Activated naive CD4-positive, alpha-beta T cell treated with anti-CD3 and anti-CD28 coated beads for 36 hours (primary cell): Measurements from ENCODE around the gene SOX1. TPM values are rescaled to one million over a fixed set of nuclear protein-coding genes. Genes with fewer than 3 reads are reported as not detected.

Experiments used
- CTCF ChIA-PET: fragments of 350-600 bp; sonication (Branson Sonifier 250); formaldehyde crosslinking; loops from one replicate; lab custom pipeline; 2021; ENCODE audit warnings: antibody characterized with exemption; lab: Charles Lee
- DNase-seq: peaks from one replicate; pipeline ENCODE4 v3.0.0-alpha.2; 2020
- H3K27ac Mint-ChIP-seq: one replicate; pipeline ENCODE4 v1.8.0; 2021; ENCODE audit warnings: mild to moderate bottlenecking, mixed read lengths
- H3K27me3 Mint-ChIP-seq: one replicate; pipeline ENCODE4 v1.8.0; 2021; ENCODE audit warnings: low read depth, mixed read lengths
- H3K36me3 Mint-ChIP-seq: one replicate; pipeline ENCODE4 v1.8.0; 2021; ENCODE audit warnings: low read depth, mixed read lengths
- H3K4me1 Mint-ChIP-seq: one replicate; pipeline ENCODE4 v1.8.0; 2021; ENCODE audit warnings: low read depth, mixed read lengths
- H3K4me3 Mint-ChIP-seq: one replicate; pipeline ENCODE4 v1.8.0; 2021; ENCODE audit warnings: mild to moderate bottlenecking, moderate library complexity, mixed read lengths
- H3K9me3 Mint-ChIP-seq: one replicate; pipeline ENCODE4 v1.8.0; 2021; ENCODE audit warnings: mixed read lengths
- intact Hi-C: fragments of 100-400 bp; cut with micrococcal nuclease; formaldehyde crosslinking; loops from one replicate; pipeline ENCODE4 v1.15.1; 2023
- total RNA-seq, 2 experiments: library from RNA; stranded (reverse); gene quantifications; one replicate each; pipeline ENCODE4 v1.2.3, GENCODE V29; 2021

The SOX1 gene
- total RNA-seq, 2 experiments from 2014 or later, result not detected

DNA sequence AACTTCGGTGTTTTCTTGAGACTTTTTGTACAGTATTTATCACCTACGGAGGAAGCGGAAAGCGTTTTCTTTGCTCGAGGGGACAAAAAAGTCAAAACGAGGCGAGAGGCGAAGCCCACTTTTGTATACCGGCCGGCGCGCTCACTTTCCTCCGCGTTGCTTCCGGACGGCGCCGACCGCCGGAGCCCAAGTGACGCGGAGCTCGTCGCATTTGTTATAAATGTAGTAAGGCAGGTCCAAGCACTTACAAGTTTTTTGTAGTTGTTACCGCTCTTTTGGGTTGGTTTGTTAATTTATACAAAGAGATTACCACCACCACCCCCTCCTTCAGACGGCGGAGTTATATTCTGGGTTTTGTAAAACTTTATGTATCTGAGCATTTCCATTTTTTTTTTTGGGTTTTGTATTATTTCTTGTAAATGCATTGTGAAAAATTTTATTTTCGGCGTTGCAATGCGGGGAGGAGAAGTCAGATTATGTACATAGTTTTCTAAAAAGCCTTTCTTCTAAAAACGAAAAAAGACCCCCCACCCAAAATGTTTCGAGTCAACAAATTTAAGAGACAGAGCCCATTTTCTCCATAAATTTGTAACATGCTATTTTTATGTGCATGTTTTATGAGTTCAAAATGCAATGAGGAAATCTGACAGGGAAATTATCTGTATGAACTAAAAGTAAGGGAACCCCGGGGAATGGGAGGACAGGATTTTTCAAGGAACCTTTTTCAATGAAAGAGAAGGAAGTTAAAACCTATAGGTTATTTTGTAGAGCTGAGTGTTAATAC is 2.3 kb downstream of the SOX1 start:
- intact Hi-C loops, result no loop called here
- H3K36me3 Mint-ChIP-seq, result peaks cover 11% of the 10 kb centered on the region
- CTCF ChIA-PET, result no interaction called here
- peaks cover 16% of the 10 kb centered on the region for H3K4me1 Mint-ChIP-seq
- DNase-seq, result no peak
- peak overlapping the region; percentile 66 for H3K27ac Mint-ChIP-seq
- no peak overlapping the region for H3K4me3 Mint-ChIP-seq
- H3K27me3 Mint-ChIP-seq, result peaks cover 54% of the 10 kb centered on the region
- peaks cover 9% of the 10 kb centered on the region for H3K9me3 Mint-ChIP-seq

DNA sequence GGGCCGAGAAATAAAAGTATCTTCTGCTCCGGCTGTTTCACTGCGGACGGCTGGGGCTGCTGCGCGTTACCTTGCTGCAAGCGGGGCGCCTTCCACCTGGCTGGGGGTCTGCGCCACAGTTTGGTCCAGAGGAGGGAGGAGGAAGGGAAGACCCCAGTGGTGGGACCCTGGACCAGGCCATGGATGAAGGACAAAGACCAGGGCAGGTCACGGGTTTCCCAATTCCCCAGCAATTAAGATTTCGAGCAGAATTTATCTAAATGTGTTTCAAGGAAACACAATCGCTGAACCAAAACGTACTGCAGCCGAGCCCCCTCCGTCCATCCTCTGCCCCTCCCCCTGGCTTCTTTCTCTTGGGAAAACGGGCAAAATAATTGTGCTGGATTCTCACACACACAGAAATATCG is 2.9 kb downstream of the SOX1 start:
- no peak overlapping the region for H3K27ac Mint-ChIP-seq
- CTCF ChIA-PET, result no interaction called here
- peaks cover 9% of the 10 kb centered on the region for H3K9me3 Mint-ChIP-seq
- peaks cover 16% of the 10 kb centered on the region for H3K4me1 Mint-ChIP-seq
- peaks cover 11% of the 10 kb centered on the region for H3K36me3 Mint-ChIP-seq
- no peak for DNase-seq
- peaks cover 56% of the 10 kb centered on the region for H3K27me3 Mint-ChIP-seq
- intact Hi-C loops, result loop anchor here (2.0 to 5.0 kb wide), 2 partner anchors 15 to 37 kb away; no protein-coding TSS in a partner anchor
- H3K4me3 Mint-ChIP-seq, result no peak overlapping the region

DNA sequence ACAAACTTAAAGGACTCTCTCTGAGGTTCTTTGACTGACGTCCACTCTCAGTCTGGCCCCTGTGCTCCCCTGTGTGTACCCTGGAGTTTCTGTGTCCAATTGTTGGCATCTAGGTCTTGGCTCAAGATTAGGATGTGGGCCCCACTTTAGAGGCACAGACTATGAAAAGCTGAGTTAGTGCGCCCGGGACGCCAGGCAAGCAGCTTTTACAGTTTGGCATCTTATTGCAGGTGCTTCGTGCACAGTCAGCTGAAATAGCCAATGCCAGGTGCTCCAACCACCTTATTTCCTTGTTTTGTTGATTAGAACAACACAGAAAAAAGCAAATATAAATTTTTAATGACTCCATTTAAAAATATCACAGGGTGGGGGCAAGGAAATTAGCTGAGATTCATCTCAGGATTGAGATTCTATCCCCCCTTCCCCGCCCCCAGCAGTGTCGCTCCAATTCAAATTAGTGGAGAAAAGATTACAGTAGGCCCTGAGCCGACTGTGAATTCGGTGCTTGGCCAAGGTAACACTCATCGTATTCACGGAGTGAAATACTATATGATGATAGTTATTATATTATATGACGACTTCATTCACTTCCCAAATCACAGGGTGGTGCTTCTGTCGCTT is 4.3 kb downstream of the SOX1 start:
- CTCF ChIA-PET, result interaction anchor here (0.8 kb wide), 1 partner anchor 9 kb away, joined by 4 read pairs; no protein-coding TSS in a partner anchor
- Mint-ChIP-seq H3K27ac (no peak overlapping the region), H3K4me1 (peaks cover 10% of the 10 kb centered on the region), H3K4me3 (no peak overlapping the region), H3K27me3 (peaks cover 57% of the 10 kb centered on the region), H3K9me3 (peaks cover 9% of the 10 kb centered on the region), H3K36me3 (peaks cover 11% of the 10 kb centered on the region)
- no peak for DNase-seq
- intact Hi-C loops, result loop anchor here (2.0 to 5.0 kb wide), 2 partner anchors 16 to 36 kb away; no protein-coding TSS in a partner anchor

DNA sequence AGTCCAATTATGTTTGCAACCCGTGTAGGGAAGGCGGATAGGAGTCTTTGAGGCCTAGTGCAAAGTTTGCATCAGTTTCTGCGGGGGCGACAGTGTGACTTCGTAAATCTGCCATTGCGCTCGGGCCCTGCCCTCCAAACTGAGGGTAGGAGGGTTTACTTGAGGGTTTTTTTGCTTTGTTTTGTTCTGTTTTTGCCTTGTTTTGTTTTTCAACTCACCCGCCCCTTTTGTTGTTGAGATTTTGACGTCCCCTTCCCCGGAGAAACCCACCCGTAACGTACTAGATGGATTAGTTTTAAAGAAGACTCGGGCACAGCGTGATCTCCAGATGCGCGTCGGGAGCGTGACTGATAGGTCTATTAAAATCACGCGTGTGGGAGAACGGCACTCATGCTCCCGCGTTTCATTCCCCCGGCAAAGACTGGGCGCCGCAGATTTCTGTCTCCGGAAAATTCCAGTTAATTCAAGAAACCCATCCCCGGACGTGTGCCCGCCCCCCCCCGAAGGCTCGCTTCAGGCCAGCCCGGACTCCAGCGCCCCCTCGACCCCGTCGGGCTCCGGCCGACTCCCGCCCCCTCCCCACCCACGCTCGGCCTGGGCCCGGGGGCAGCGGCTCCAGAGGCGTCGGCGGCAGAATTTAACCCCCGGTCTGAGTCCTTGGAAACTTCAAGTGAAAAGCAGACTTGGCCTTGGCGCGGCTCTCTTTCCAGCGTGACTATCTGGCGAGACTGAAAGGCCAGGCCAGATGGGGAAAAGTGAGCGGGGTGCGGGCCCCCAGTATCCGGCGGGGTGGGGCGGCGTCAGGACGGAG is 5.0 kb downstream of the SOX1 start:
- Mint-ChIP-seq H3K36me3 (peaks cover 11% of the 10 kb centered on the region), H3K27ac (no peak overlapping the region), H3K4me3 (no peak overlapping the region), H3K9me3 (peaks cover 9% of the 10 kb centered on the region), H3K27me3 (peaks cover 61% of the 10 kb centered on the region), H3K4me1 (peaks cover 10% of the 10 kb centered on the region)
- no peak for DNase-seq
- intact Hi-C loops, result loop anchor here (2.0 to 5.0 kb wide), 2 partner anchors 17 to 35 kb away; no protein-coding TSS in a partner anchor
- CTCF ChIA-PET, result no interaction called here

DNA sequence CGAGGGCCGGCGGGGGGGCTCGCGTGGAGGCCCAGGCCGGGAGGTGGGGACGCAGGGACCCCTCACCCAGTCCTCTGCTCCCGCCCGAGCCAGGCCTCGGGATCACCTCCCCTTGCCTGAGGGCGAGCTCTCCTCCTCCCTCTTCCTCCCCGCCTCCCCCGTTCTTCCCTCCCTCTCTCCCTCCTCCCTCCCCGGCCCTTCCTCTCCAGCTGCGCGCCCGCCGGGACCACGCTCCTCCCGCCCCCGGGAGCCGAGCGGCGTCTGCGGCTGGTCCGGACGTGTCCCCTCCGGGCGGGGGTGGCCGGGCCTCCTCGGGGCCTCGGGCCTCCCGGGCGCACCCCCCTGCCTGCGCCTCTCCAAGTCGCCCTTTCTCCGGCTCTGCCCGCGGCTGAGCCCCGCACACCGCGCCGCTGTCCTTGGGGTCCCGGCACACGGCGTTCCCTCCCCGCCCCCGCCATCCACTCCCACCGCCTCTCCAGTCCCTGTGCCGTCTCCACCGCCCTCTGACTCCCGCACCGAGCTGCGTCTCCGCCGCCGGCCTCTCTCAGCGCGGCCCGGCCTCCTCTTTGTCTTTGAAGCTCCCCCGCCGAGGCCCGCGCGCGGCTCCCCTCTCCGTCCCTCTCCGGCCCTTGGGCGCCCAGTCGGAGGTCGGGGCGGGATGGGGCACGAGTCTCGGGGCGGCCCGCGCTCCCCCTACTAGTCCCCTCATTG is 5.7 kb downstream of the SOX1 start:
- intact Hi-C loops, result loop anchor here (5.0 kb wide), 1 partner anchor 35 kb away; no protein-coding TSS in a partner anchor
- H3K36me3 Mint-ChIP-seq, result peaks cover 11% of the 10 kb centered on the region
- peaks cover 62% of the 10 kb centered on the region for H3K27me3 Mint-ChIP-seq
- no peak overlapping the region for H3K27ac Mint-ChIP-seq
- no peak overlapping the region for H3K4me3 Mint-ChIP-seq
- H3K9me3 Mint-ChIP-seq, result peaks cover 9% of the 10 kb centered on the region
- H3K4me1 Mint-ChIP-seq, result peaks cover 10% of the 10 kb centered on the region
- CTCF ChIA-PET, result no interaction called here
- DNase-seq, result no peak

DNA sequence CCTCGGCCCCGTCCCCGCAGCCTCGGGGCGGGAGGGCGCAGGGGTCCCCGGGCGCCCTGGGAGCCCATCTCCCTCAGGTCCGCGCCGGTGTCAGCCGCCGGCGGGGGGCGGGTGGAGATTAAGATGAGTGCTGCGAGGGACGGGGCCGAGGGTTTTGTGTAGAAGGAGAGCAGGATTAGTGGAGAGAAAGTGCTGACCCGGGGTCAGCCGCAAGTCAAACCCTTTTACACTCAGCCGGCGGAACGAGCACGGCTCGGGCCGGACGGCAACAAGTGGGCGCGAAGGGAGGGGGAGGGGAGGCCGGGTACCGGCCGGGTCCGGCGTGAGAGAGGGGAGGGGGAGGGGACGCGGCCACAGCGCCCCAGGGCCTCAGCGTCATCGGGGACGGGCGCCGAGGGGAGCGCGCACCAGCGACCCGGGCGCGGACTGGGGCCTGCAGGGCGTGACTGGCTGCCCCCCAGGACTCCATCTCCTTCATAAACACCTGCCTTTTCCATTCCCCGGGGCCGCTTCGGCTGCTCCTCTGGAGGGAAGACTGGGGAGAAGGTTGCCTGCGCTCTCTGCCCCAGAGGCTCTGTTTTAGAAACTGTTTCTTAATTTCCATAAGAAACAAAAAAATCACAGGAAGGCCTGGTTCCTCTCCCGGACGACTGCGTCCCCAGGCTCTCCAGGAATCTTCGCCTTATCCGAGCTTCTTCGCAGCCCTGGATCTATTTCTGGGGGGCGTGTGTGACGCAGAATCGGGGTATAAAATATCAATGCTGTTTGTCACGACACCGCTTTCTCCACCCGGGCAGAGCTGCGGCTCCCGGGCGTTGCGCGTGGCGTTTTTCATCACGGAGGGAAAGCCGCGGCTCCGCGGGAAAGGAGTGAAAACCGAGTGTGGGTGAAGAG is 6.5 kb downstream of the SOX1 start:
- Mint-ChIP-seq H3K36me3 (peaks cover 11% of the 10 kb centered on the region), H3K4me3 (no peak overlapping the region), H3K27me3 (peaks cover 67% of the 10 kb centered on the region), H3K4me1 (peaks cover 10% of the 10 kb centered on the region), H3K9me3 (peaks cover 9% of the 10 kb centered on the region), H3K27ac (no peak overlapping the region)
- CTCF ChIA-PET, result no interaction called here
- no peak for DNase-seq
- intact Hi-C loops, result loop anchor here (5.0 kb wide), 1 partner anchor 34 kb away; no protein-coding TSS in a partner anchor

DNA sequence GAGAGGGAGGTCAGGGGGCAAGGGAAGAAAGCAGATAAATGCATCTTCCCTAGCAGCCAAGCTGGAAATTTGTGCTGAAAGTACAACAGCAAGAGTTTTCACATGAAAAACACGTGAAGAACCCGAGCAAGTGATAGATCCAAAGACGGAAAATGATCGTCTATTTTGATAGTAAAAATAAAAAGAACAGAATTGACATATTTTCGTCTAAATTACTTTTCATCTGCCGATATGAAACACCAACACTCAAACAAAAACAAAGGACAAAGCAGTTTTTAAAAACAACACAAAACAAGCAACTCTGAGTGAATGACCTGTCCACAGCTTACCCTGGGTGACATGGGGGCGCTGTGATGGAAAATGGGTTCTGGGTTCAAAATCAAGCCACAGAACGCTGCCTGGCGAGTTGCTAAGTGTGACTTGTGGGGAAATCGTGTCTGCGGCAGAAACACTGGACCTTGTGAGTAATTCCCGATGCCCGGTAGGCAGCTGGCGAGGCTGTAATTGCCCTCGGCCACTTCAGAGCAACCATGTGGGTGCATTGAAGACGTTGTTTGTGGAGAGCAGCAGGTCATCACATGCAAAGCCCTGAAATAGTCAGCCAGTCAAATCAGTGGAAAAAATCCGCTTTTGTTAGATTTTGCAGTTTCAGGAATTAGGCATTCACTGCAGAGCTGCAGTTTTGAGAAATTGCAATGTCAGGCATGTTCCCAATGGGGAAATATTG is 7.4 kb downstream of the SOX1 start:
- CTCF ChIA-PET, result interaction anchor here (1.2 kb wide), 1 partner anchor 24 kb away, joined by 3 read pairs; no protein-coding TSS in a partner anchor
- H3K4me1 Mint-ChIP-seq, result peaks cover 8% of the 10 kb centered on the region
- intact Hi-C loops, result loop anchor here (5.0 kb wide), 1 partner anchor 33 kb away; no protein-coding TSS in a partner anchor

DNA sequence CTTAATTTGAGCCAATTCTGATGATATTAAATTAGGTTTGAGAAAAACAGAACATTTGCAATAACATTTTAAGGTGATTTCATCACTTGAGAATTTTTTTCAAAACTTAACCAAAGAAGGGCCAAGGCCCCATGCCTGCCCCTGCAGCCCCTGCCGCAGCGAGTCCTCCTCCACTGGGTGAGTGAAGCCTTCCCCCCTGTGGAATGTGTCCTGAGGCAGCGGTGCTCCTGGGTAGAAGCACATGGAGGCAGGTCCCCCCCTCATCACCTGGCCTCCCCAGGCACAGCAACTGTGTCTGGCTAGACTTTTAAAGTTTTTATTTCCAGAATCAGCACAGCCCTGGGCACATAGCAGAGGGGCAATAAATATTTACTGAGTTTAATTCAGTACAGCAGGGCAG is 10.8 kb downstream of the SOX1 start:
- Mint-ChIP-seq H3K4me3 (no peak overlapping the region), H3K27ac (no peak overlapping the region), H3K9me3 (no peaks in the 10 kb centered on the region), H3K4me1 (peaks cover 5% of the 10 kb centered on the region), H3K36me3 (no peaks in the 10 kb centered on the region), H3K27me3 (peaks cover 53% of the 10 kb centered on the region)
- CTCF ChIA-PET, result no interaction called here
- DNase-seq, result no peak
- intact Hi-C loops, result no loop called here

More for the DNA sequence above, 7.4 kb downstream of the SOX1 start:
- Mint-ChIP-seq H3K36me3 (peaks cover 9% of the 10 kb centered on the region), H3K9me3 (peaks cover 7% of the 10 kb centered on the region), H3K4me3 (no peak overlapping the region), H3K27me3 (peaks cover 61% of the 10 kb centered on the region), H3K27ac (no peak overlapping the region)
- DNase-seq, result no peak

DNA sequence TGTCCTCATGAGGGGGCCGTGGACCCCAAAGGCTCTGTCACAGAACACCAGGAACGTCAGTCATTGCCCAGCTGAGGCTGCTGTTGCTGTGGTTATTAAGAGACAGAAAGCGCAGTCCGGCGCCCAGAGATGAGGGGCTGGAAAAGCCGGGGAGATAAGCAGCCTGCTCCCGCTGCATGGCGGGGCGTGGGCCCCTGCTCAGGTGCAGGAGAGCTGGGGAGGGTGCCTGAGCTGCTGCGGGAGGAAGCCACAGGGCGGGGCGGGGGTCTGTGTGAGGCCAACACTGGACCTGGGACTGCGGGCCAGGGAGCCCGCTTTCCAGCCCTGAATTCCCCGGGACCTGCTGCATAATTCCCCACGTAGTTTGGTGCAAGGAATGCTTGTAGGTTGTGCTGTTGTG is 11.3 kb downstream of the SOX1 start:
- Mint-ChIP-seq H3K27ac (no peak overlapping the region), H3K36me3 (no peaks in the 10 kb centered on the region), H3K9me3 (no peaks in the 10 kb centered on the region), H3K4me3 (no peak overlapping the region), H3K27me3 (peaks cover 53% of the 10 kb centered on the region), H3K4me1 (peaks cover 5% of the 10 kb centered on the region)
- no peak for DNase-seq
- CTCF ChIA-PET, result no interaction called here
- intact Hi-C loops, result no loop called here

DNA sequence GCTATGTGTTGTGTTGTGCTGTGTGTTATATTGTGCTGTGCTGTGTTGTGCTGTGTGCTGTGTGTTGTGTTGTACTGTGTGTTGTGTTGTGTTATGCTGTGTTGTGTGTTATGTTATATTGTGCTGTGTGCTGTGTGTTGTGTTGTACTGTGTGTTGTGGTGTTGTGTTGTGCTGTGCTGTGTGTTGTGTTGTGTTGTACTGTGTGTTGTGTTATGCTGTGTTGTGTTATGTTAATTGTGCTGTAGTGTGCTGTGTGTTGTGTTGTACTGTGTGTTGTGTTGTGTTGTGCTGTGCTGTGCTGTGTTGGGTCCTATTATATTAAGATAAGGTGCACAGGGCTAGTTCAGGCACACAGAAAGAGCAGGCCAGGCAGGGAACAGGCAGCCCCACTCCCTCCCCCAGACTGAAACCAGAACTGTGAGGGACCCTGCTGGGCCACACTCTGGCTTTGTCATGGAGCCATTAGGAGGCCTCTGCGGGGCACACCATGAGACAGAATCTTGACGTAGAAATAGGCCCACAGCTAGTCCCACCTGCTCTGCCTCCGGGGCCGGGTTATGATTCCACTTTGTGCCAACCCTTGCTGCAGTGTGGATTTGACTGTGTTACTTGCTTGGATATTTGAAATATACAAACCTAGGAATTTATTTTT is 12.1 kb downstream of the SOX1 start:
- Mint-ChIP-seq H3K27ac (no peak overlapping the region), H3K9me3 (peaks cover 5% of the 10 kb centered on the region), H3K27me3 (peaks cover 48% of the 10 kb centered on the region), H3K4me3 (no peak overlapping the region), H3K4me1 (no peaks in the 10 kb centered on the region), H3K36me3 (no peaks in the 10 kb centered on the region)
- CTCF ChIA-PET, result no interaction called here
- DNase-seq, result no peak
- intact Hi-C loops, result no loop called here
